Measurements from ENCODE around the gene RAPGEF6.
"Not testable (repeated sequence)": the region's sequence is repeated elsewhere in the genome, so short reads cannot be mapped to it uniquely, and the experiment has no call there.

The RAPGEF6 gene

GRCh38 chr5:131644370-131644769 lies 9.3 kb upstream of the RAPGEF6 start:
- DNase-seq (ENCODE audit: low read depth in 2 of 2, low spot score in 1 of 2): no peak

GRCh38 chr5:131641494-131641893 lies 6.5 kb upstream of the RAPGEF6 start:
- no peak for DNase-seq (ENCODE audit: low read depth in 2 of 2, low spot score in 1 of 2)

- no peak for DNase-seq (ENCODE audit: low read depth in 2 of 2, low spot score in 1 of 2)
Measured at GRCh38 chr5:131640043-131640856, 5.2 kb upstream of the RAPGEF6 start.

- no peak for DNase-seq (ENCODE audit: low read depth in 2 of 2, low spot score in 1 of 2)
Measured at GRCh38 chr5:131639148-131639547, 4.1 kb upstream of the RAPGEF6 start.

- no peak for DNase-seq (ENCODE audit: low read depth in 2 of 2, low spot score in 1 of 2)
Measured at GRCh38 chr5:131637694-131638093, 2.7 kb upstream of the RAPGEF6 start.

- DNase-seq (ENCODE audit: low read depth in 2 of 2, low spot score in 1 of 2): no peak
Measured at GRCh38 chr5:131635684-131636572, 899 bp upstream of the RAPGEF6 start.

- DNase-seq (ENCODE audit: low read depth in 2 of 2, low spot score in 1 of 2): peak in 1 of 2 donors; percentile 31
Measured at GRCh38 chr5:131634666-131634995, 398 bp downstream of the RAPGEF6 start.

GRCh38 chr5:131634238-131634637 lies 791 bp downstream of the RAPGEF6 start:
- no peak for DNase-seq (ENCODE audit: low read depth in 2 of 2, low spot score in 1 of 2)

- no peak for DNase-seq (ENCODE audit: low read depth in 2 of 2, low spot score in 1 of 2)
Measured at GRCh38 chr5:131633830-131634229, 1.2 kb downstream of the RAPGEF6 start.

- DNase-seq (ENCODE audit: low read depth in 2 of 2, low spot score in 1 of 2): no peak
Measured at GRCh38 chr5:131630963-131631350, 4.1 kb downstream of the RAPGEF6 start.

GRCh38 chr5:131630208-131630962 lies 4.6 kb downstream of the RAPGEF6 start:
- no peak for DNase-seq (ENCODE audit: low read depth in 2 of 2, low spot score in 1 of 2)

GRCh38 chr5:131628990-131629389 lies 6.0 kb downstream of the RAPGEF6 start:
- DNase-seq (ENCODE audit: low read depth in 2 of 2, low spot score in 1 of 2): no peak

- DNase-seq (ENCODE audit: low read depth in 2 of 2, low spot score in 1 of 2): no peak
Measured at GRCh38 chr5:131627207-131627865, 7.7 kb downstream of the RAPGEF6 start.

- DNase-seq (ENCODE audit: low read depth in 2 of 2, low spot score in 1 of 2): no peak
Measured at GRCh38 chr5:131622633-131623032, 12.4 kb downstream of the RAPGEF6 start.

- DNase-seq (ENCODE audit: low read depth in 2 of 2, low spot score in 1 of 2): not testable (repeated sequence)
Measured at GRCh38 chr5:131621164-131621563, 13.9 kb downstream of the RAPGEF6 start.

- no peak for DNase-seq (ENCODE audit: low read depth in 2 of 2, low spot score in 1 of 2)
Measured at GRCh38 chr5:131619102-131619501, 15.9 kb downstream of the RAPGEF6 start.

- DNase-seq (ENCODE audit: low read depth in 2 of 2, low spot score in 1 of 2): no peak
Measured at GRCh38 chr5:131617140-131617822, 17.7 kb downstream of the RAPGEF6 start.

GRCh38 chr5:131615957-131616356 lies 19.1 kb downstream of the RAPGEF6 start:
- DNase-seq (ENCODE audit: low read depth in 2 of 2, low spot score in 1 of 2): no peak

- no peak for DNase-seq (ENCODE audit: low read depth in 2 of 2, low spot score in 1 of 2)
Measured at GRCh38 chr5:131613423-131613822, 21.6 kb downstream of the RAPGEF6 start.

- no peak for DNase-seq (ENCODE audit: low read depth in 2 of 2, low spot score in 1 of 2)
Measured at GRCh38 chr5:131611064-131611381, 24.0 kb downstream of the RAPGEF6 start.
